HUES64 (cell line): ENCODE measurements around the gene GPS1.
A peak's percentile ranks its signal among the peaks of the same experiment; 100 is the strongest.

Experiments used
- H3K27ac ChIP-seq: 2 replicates; pipeline ENCODE4 v1.7.0; 2013; ENCODE audit warnings: low read depth, low read length, inconsistent platforms
- H3K27me3 ChIP-seq: 2 replicates; pipeline ENCODE4 v1.6.1; 2013; ENCODE audit warnings: mild to moderate bottlenecking, low read length; ENCODE audit not compliant: insufficient read depth
- H3K36me3 ChIP-seq: 2 replicates; pipeline ENCODE4 v1.6.1; 2013; ENCODE audit warnings: mild to moderate bottlenecking, low read length; ENCODE audit not compliant: insufficient read depth
- H3K4me1 ChIP-seq: 2 replicates; pipeline ENCODE4 v1.6.1; 2013; ENCODE audit warnings: mild to moderate bottlenecking, low read length, moderate library complexity; ENCODE audit not compliant: insufficient read depth
- H3K4me3 ChIP-seq: 2 replicates; pipeline ENCODE4 v1.5.1; 2013; ENCODE audit warnings: mild to moderate bottlenecking, low read length, moderate library complexity
- H3K9ac ChIP-seq: 2 replicates; pipeline ENCODE4 v1.6.1; 2013; ENCODE audit warnings: mild to moderate bottlenecking, low read depth, low read length
- H3K9me3 ChIP-seq: 2 replicates; pipeline ENCODE4 v1.6.1; 2013; ENCODE audit warnings: low read depth, low read length; ENCODE audit not compliant: insufficient read depth
- WGBS: fragments of 150-250, 120-280 bp; methylation state at CpG from one replicate; pipeline ENCODE4 v1.1.7; 2013; ENCODE audit warnings: missing lambda C conversion rate; 5-methylcytosine and 5-hydroxymethylcytosine counted together

The GPS1 gene

DNA sequence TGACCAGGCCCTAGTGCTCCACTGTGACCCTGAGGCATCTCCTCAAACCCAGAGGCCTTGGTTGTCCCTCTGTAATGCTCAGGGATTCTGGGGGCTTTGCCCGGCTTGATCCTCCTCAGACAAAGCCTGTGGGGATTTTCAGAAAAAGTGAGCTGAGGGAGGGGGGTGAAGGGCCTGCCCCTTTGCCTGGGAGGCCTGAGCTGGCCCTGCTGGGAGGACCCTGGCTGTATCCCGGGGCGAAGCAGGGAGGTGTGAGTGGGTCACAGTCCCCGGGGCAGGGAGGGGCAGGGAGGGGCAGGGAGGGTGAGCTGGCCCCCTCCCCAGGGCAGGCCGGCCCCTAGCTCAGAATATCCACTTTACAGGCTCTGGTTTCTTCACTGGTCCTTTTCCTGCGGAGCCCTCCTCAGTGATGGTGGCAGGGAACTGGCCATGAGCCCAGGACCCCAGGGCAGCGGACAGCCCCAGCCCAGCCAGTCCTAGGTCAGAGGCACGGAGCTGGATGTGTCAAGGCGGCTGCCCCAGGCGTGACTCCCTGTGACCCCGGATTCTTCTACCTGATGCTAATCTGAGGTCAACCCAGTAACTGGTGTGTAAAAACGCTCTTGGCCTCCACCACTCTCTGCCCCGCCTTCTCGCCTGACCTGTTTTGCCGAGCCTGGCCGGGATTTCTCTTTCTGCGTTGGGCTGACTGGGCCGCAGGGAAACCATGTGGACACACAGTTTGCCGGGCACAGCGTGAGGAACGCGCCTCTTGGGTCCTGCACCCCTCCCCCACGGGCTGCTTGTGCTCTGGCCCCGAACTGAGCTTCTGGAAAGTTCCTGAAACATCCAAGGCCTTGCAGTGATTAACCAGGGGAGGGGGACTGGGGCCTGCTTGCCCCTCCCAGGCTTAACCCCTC lies 52.1 kb downstream of the GPS1 start:
- Histone ChIP-seq H3K27ac (peak overlapping the region; percentile 90), H3K4me3 (no peak overlapping the region), H3K36me3 (no peaks in the 10 kb centered on the region), H3K4me1 (peaks cover 31% of the 10 kb centered on the region), H3K9me3 (no peaks in the 10 kb centered on the region), H3K27me3 (no peaks in the 10 kb centered on the region), H3K9ac (0 out of 2 replicates have a peak overlapping the region, but pooled peaks have one; percentile 26)
- 34% methylated on average over 24 of the region's 24 CpGs for WGBS

DNA sequence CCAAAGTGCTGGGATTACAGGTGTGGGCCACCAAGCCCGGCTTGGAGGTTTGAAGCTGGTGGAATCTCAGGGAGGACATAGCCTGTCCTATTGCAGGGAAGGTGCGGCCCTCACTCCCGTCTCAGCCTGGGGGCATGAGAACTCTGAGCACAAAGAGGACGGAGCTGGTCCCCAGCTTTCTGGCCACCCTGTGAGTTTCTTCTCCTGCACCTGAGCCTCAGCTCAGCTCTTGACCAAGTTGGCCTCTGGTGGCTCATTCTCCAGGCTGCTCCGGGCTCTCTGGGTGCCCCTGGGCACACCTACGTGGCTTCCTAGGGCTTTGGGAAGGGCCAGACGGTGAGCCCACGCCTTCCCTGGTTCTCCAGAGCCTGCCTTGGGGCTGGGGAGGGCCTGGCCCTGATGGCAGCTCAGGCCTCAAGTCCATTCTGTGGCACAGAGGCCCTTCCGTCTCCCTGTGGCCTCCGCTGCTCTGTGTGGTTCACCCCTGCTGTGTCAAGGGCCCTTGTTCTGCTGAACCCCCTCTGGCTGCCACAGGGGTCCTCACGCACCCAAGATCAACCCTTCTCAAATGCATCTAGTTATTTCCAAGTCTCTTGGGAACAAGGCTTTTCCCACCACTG lies 53.2 kb downstream of the GPS1 start:
- H3K36me3 ChIP-seq, result no peaks in the 10 kb centered on the region
- no peak overlapping the region for H3K27ac ChIP-seq
- H3K27me3 ChIP-seq, result no peaks in the 10 kb centered on the region
- 89% methylated on average over 11 of the region's 11 CpGs for WGBS
- peaks cover 26% of the 10 kb centered on the region for H3K4me1 ChIP-seq
- no peaks in the 10 kb centered on the region for H3K9me3 ChIP-seq
- H3K9ac ChIP-seq, result no peak overlapping the region
- H3K4me3 ChIP-seq, result no peak overlapping the region

DNA sequence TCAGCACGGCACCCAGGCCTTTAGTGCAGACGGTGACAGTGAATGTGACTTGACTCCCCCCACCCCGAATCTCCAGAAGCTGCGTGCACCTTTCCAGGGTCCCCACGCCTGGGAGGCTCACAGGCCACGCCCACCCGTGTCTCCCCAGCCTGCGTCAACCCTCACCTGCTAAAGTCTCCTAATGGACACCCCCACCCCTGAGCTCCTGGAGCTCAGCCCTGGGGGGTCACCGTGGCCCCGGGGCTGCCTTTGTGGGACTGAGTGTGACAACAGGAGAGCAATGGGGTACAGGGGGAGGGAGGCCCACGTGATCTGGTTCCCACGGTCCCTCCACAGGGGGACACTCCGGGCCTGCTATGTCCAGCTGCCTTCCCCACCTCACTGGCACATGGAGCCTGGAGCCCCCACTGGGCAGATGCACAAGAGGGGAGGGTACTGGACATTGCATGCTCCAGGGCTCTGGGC lies 53.8 kb downstream of the GPS1 start:
- Histone ChIP-seq H3K4me3 (no peak overlapping the region), H3K27me3 (no peaks in the 10 kb centered on the region), H3K9ac (no peak overlapping the region), H3K27ac (no peak overlapping the region), H3K9me3 (no peaks in the 10 kb centered on the region), H3K36me3 (no peaks in the 10 kb centered on the region), H3K4me1 (peaks cover 26% of the 10 kb centered on the region)
- 92% methylated on average over 13 of the region's 13 CpGs for WGBS

DNA sequence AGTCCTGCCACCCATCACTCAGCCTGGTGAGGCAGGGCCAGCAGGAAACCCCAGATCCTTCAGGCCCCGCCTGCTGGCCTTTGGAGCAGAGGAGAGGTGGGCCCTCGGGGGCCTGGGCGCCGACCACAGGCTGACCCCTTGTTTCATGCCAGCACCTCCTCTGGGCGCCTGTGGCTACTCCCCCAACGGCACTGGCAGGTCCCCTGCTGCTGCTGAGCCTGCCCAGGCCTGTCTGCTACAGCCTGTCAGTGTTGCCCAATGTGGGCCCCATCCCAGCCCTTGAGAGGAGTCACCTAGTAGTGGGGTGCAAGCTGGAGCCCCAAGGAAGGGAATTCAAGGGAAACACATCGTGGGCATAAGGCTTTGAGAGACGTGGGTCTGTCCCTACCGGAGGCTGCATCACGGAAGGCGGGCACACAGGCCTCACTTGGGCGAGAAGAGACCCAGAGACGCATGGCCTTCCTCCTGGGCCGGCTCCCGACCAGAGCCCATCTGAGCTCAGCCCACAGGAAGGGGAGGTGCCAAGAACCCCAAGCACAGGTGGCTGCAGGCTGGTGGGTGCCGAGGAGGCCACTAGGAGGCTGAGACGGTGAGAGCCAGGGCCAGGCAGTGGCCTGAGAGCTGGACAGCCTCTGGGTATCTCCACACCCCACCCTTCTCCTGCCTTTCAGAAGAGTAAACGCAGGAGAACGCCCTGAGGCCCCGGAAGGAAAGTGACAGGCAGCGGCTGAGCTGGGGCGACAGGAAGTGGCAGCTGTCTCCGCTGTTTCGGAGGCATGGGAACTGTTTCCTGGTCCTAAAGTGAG lies 54.4 kb downstream of the GPS1 start:
- H3K9me3 ChIP-seq, result no peaks in the 10 kb centered on the region
- H3K27ac ChIP-seq, result no peak overlapping the region
- H3K36me3 ChIP-seq, result no peaks in the 10 kb centered on the region
- H3K27me3 ChIP-seq, result no peaks in the 10 kb centered on the region
- H3K9ac ChIP-seq, result no peak overlapping the region
- no peak overlapping the region for H3K4me3 ChIP-seq
- WGBS, result 59% methylated on average over 24 of the region's 24 CpGs
- H3K4me1 ChIP-seq, result peaks cover 23% of the 10 kb centered on the region

DNA sequence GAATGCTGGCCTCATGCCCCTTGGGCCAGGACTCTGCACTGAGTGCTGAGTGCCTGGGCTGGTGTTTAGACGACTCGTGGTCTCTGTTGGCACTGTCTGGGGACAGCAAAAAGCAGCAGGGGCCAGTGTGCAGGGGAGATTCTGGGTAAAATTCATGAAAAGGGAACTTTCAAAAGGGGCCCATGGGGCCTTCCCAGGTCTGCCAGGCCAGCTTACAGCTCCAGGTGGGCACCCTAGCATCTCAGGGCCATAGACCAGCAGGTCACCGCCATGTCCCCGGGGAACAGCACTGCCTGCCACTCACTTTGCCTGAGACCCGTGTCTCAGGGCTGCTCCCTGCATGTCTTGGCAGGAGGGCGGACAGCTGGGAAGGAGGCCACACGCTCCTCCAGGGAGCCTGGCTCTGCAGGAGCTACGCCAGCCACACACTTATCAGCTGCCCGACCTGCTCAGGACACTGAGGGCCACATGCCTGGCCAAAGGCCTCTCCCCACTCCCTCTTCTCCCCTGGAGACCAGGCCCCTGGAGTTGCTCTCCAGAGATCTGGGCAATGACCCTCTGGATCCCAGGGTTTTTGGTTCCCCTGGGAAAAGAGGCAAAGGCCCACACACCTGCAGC lies 55.1 kb downstream of the GPS1 start:
- Histone ChIP-seq H3K36me3 (no peaks in the 10 kb centered on the region), H3K9me3 (no peaks in the 10 kb centered on the region), H3K27ac (no peak overlapping the region), H3K4me1 (peaks cover 20% of the 10 kb centered on the region), H3K9ac (no peak overlapping the region), H3K4me3 (no peak overlapping the region), H3K27me3 (no peaks in the 10 kb centered on the region)
- WGBS, result 82% methylated on average over 9 of the region's 9 CpGs
